SH-SY5Y (cell line): Measurements from ENCODE around the gene GMCL2.

Source experiments
- GATA2 ChIP-seq: IDR thresholded peaks from 2 replicates; pipeline ENCODE4 v1.6.1; 2011; ENCODE audit warnings: mild to moderate bottlenecking, low read depth, low read length
- GATA3 ChIP-seq: IDR thresholded peaks from 2 replicates; pipeline ENCODE4 v1.6.1; 2011; ENCODE audit warnings: low read depth, mild to moderate bottlenecking, low read length, moderate library complexity

GRCh38 chr5:178221853-178222252, 34.7 kb upstream of the GMCL2 start:
- no peak for TF ChIP-seq GATA2
- no peak for TF ChIP-seq GATA3
